Stomach (tissue), 9 donors: Measurements from ENCODE around the gene CAPN8. TPM values are rescaled to one million over a fixed set of nuclear protein-coding genes. Genes with fewer than 3 reads are reported as not detected.

Experiments used
- DNase-seq, 2 donors: peaks; one replicate each; pipeline versions ENCODE4 v3.0.0 to v3.0.0-alpha.2; 2013 to 2019
- H3K27ac ChIP-seq, 5 donors: fragments of 200-600 bp in 4 of 5; sonication (generic) in 4 of 5; one replicate each; pipeline ENCODE4 v1.5.1; 2013 to 2019; ENCODE audit warnings: mild to moderate bottlenecking in 1 of 5, moderate library complexity in 1 of 5
- H3K27me3 ChIP-seq, 3 donors: fragments of 200-600 bp; sonication (generic); one replicate each; pipeline ENCODE4 v1.5.1; 2017 to 2019; ENCODE audit warnings: mixed run types in 1 of 3
- H3K36me3 ChIP-seq, 4 donors: fragments of 200-600 bp; sonication (generic); 1 replicate in 3 of 4; 2 replicates in 1 of 4; pipeline ENCODE4 v1.5.1; 2016 to 2019
- H3K4me1 ChIP-seq, 4 donors: fragments of 200-600 bp; sonication (generic); one replicate each; pipeline ENCODE4 v1.5.1; 2016 to 2019
- H3K4me3 ChIP-seq, 4 donors: fragments of 200-600 bp; sonication (generic) in 3 of 4; one replicate each; pipeline ENCODE4 v1.5.1; 2016 to 2019; ENCODE audit warnings: mild to moderate bottlenecking in 1 of 4
- H3K9me3 ChIP-seq, 4 donors: fragments of 200-600 bp; sonication (generic); one replicate each; pipeline ENCODE4 v1.5.1; 2016 to 2019
- CTCF ChIP-seq, 7 experiments: fragments of 450-650 bp in 4 of 7; fragments of 200-600 bp in 3 of 7; sonication (generic) in 3 of 7; IDR thresholded peaks; one replicate each; pipeline ENCODE4 v1.5.1; 2016 to 2019; ENCODE audit warnings: antibody characterized with exemption in 7 of 7, control low read depth in 2 of 7, mild to moderate bottlenecking in 1 of 7
- EP300 ChIP-seq: sonication (generic); formaldehyde crosslinking; IDR thresholded peaks from one replicate; pipeline ENCODE4 v1.6.1; 2017; ENCODE audit warnings: antibody characterized with exemption
- POLR2A ChIP-seq, 4 donors: fragments of 450-650 bp; IDR thresholded peaks; one replicate each; pipeline ENCODE4 v1.6.1; 2016; ENCODE audit warnings: antibody characterized with exemption in 4 of 4, control low read depth in 2 of 4, mild to moderate bottlenecking in 1 of 4, moderate library complexity in 1 of 4
- POLR2AphosphoS5 ChIP-seq, 3 donors: sonication (generic); formaldehyde crosslinking; IDR thresholded peaks; one replicate each; pipeline ENCODE4 v1.6.1; 2016; ENCODE audit warnings: antibody characterized with exemption in 3 of 3
- WGBS, 5 donors: extraction: QIAGEN DNeasy Blood & Tissue Kit in 3 of 5; methylation state at CpG; one replicate each; pipeline versions ENCODE4 v1.1.5 to v1.1.7; 2013 to 2018; 5-methylcytosine and 5-hydroxymethylcytosine counted together
- intact Hi-C: fragments of 100-400 bp; cut with DNase I; formaldehyde crosslinking; loops from one replicate; pipeline ENCODE4 v1.15.1; 2023; ENCODE audit warnings: low total_unique reads
- polyA plus RNA-seq, 3 donors: library from polyadenylated mRNA; stranded (reverse); fragments of 200-250 nt; gene quantifications; one replicate each; pipeline ENCODE4 v1.2.3, GENCODE V29; 2013
- total RNA-seq, 5 donors: library from RNA; depleted of rRNA; stranded (reverse); fragments of >200 nt; gene quantifications; one replicate each; pipeline versions ENCODE4 v1.1.0 to v1.2.3, GENCODE V29; 2014 to 2016
- donor health status: healthy with polysubstance abuse.
- donor health status: Bipolar disorder and iron deficiency.
- donor health status: healthy.

Gene CAPN8
- total and polyA plus RNA-seq, 8 donors, result 28.3 to 581 (median 134) TPM

- no peaks in the 10 kb centered on the region for H3K27me3 ChIP-seq
- no peak overlapping the region for H3K4me3 ChIP-seq
- no peak for DNase-seq
- 76 to 89% (median 79%) methylated on average over 1 of the region's 1 CpG for WGBS, 5 donors
- no peak for TF ChIP-seq CTCF (IDR thresholded peaks at IDR 0.05)
- no peak for TF ChIP-seq EP300
- TF ChIP-seq POLR2AphosphoS5 (IDR thresholded peaks at IDR 0.05), result no peak
- no peak for TF ChIP-seq POLR2A (IDR thresholded peaks at IDR 0.05)
- intact Hi-C loops, result no loop called here
- no peak overlapping the region for H3K27ac ChIP-seq
- H3K36me3 ChIP-seq, result peaks cover 0 to 3% (median 3%) of the 10 kb centered on the region in 4 donors
- peaks cover 0 to 33% (median 5%) of the 10 kb centered on the region in 4 donors for H3K4me1 ChIP-seq
- no peaks in the 10 kb centered on the region for H3K9me3 ChIP-seq
Measured at GRCh38 chr1:223657978-223658377, 7.5 kb downstream of the CAPN8 start.

- H3K27me3 ChIP-seq, result no peaks in the 10 kb centered on the region
- no peak overlapping the region for H3K4me3 ChIP-seq
- H3K9me3 ChIP-seq, result no peaks in the 10 kb centered on the region
- peaks cover 0 to 9% (median 6%) of the 10 kb centered on the region in 4 donors for H3K36me3 ChIP-seq
- intact Hi-C loops, result no loop called here
- TF ChIP-seq EP300 (no peak), POLR2AphosphoS5 (IDR thresholded peaks at IDR 0.05) (peak in 1 of 3 donors; percentile 19)
- WGBS, 5 donors, result 34 to 48% (median 38%) methylated on average over 6 of the region's 6 CpGs
- peaks cover 0 to 34% (median 5%) of the 10 kb centered on the region in 4 donors for H3K4me1 ChIP-seq
- H3K27ac ChIP-seq, result peak overlapping the region in 3 of 5 donors; percentile 13 to 70 (median 36)
- peak in 1 of 2 donors; percentile 24 for DNase-seq
Measured at GRCh38 chr1:223654083-223654482, 11.4 kb downstream of the CAPN8 start.

- Histone ChIP-seq H3K27ac (peak overlapping the region in 1 of 5 donors; percentile 70), H3K27me3 (no peaks in the 10 kb centered on the region), H3K9me3 (no peaks in the 10 kb centered on the region), H3K4me1 (peaks cover 0 to 34% (median 5%) of the 10 kb centered on the region in 4 donors), H3K4me3 (no peak overlapping the region), H3K36me3 (peaks cover 0 to 9% (median 6%) of the 10 kb centered on the region in 4 donors)
- no peak for TF ChIP-seq CTCF (IDR thresholded peaks at IDR 0.05)
- TF ChIP-seq POLR2AphosphoS5 (IDR thresholded peaks at IDR 0.05), result no peak
- TF ChIP-seq EP300, result no peak
- no peak for TF ChIP-seq POLR2A (IDR thresholded peaks at IDR 0.05)
- 89 to 96% (median 93%) methylated on average over 4 of the region's 4 CpGs for WGBS, 5 donors
- intact Hi-C loops, result no loop called here
- DNase-seq, result no peak
Measured at GRCh38 chr1:223653431-223653830, 12.1 kb downstream of the CAPN8 start.

GRCh38 chr1:223653015-223653414, 12.5 kb downstream of the CAPN8 start:
- Histone ChIP-seq H3K4me1 (peaks cover 0 to 34% (median 5%) of the 10 kb centered on the region in 4 donors), H3K27ac (no peak overlapping the region), H3K9me3 (no peaks in the 10 kb centered on the region), H3K4me3 (no peak overlapping the region), H3K36me3 (peaks cover 0 to 9% (median 6%) of the 10 kb centered on the region in 4 donors), H3K27me3 (no peaks in the 10 kb centered on the region)
- DNase-seq, result no peak
- no peak for TF ChIP-seq POLR2AphosphoS5 (IDR thresholded peaks at IDR 0.05)
- TF ChIP-seq EP300, result no peak
- no peak for TF ChIP-seq POLR2A (IDR thresholded peaks at IDR 0.05)
- TF ChIP-seq CTCF (IDR thresholded peaks at IDR 0.05), result no peak
- 93 to 97% (median 96%) methylated on average over 14 of the region's 14 CpGs for WGBS, 5 donors
- intact Hi-C loops, result no loop called here

GRCh38 chr1:223652436-223652941, 13.0 kb downstream of the CAPN8 start:
- WGBS, 5 donors, result 78 to 85% (median 81%) methylated on average over 12 of the region's 12 CpGs
- Histone ChIP-seq H3K27ac (no peak overlapping the region), H3K27me3 (no peaks in the 10 kb centered on the region), H3K4me3 (no peak overlapping the region), H3K9me3 (no peaks in the 10 kb centered on the region), H3K4me1 (peaks cover 0 to 34% (median 5%) of the 10 kb centered on the region in 4 donors), H3K36me3 (peaks cover 0 to 9% (median 6%) of the 10 kb centered on the region in 4 donors)
- DNase-seq, result no peak
- no peak for TF ChIP-seq EP300
- TF ChIP-seq POLR2A (IDR thresholded peaks at IDR 0.05), result no peak
- no peak for TF ChIP-seq POLR2AphosphoS5 (IDR thresholded peaks at IDR 0.05)
- no peak for TF ChIP-seq CTCF (IDR thresholded peaks at IDR 0.05)
- intact Hi-C loops, result no loop called here
